ENCODE measurements around the gene NAALADL2.

The NAALADL2 gene

DNA sequence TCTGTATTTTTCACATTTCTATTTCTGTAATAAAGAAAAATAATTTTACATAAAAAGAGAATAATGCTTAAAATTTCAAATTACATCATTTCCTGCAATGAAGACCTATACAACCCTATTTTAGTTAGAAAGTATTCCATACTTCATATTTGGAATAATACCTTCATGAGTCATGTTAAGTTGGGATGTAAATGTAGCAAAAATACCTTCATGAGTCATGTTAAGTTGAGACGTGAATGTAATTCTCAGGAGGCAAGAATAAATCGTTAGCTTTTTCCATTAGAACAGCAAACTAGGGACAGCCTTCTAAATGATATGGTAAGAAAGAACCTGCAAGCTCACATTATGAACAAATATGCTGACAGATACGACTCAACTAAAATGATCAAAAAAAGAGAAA is 91.9 kb downstream of the NAALADL2 start:
- no peak overlapping the region for H3K27ac ChIP-seq
- TF ChIP-seq CTCF (IDR thresholded peaks at IDR 0.05), result no peak
- DNase-seq (ENCODE audit: low spot score), result no peak
- no peak overlapping the region for H3K4me3 ChIP-seq

DNA sequence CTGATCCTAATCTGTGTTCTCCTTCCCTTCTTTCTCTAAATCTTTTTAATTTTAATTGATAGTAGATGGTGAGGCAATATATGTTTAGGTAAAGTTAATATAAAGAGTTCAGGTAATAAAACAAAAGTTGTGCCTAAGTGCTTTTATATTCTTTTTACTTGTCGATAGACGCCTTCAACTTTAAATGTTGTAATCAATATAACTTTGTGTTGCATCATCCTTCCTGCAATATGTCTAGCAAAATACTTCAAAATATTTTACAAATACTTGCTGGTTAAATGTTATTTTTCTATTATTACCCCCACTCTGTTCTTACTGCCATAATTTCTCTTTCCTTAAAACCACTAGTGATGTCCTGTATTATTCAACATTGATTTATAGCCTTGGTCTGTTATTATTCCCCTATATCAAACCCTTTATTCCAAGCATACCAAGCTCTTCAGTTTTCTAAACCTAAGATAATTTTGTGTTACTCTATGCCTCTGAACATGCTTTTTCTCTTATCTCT is 92.4 kb downstream of the NAALADL2 start:
- no peak for DNase-seq (ENCODE audit: low spot score)
- Histone ChIP-seq H3K4me3 (no peak overlapping the region), H3K27ac (no peak overlapping the region)
- TF ChIP-seq CTCF (IDR thresholded peaks at IDR 0.05), result no peak

- DNase-seq (ENCODE audit: low spot score), result no peak
- H3K27ac ChIP-seq, result no peak overlapping the region
- H3K4me3 ChIP-seq, result no peak overlapping the region
- no peak for TF ChIP-seq CTCF (IDR thresholded peaks at IDR 0.05)
Observed at GRCh38 chr3:174953068-174953467, 93.9 kb downstream of the NAALADL2 start.

DNA sequence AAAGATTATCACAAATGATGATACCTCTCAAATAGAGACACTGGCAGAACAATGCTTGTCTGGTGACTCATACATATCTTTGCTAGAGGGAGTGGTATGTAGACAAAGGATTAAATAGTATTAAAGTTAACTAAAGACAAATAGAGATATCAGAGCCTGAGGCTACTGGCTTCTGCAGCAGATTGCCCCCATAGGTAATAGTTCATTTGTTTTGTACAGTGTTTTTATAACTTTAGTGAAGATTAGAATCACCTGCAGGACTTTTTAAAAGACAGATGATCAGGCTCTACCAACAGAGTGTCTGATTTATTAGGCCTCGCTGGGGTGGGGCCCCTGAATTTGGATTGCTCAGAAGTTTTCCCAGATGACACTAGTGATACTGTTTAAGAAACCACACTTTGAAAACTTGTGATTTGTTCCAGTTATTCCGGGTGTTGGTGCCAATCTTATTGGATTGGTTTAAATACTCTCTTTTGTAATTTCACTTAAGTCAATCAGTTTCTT is 96.4 kb downstream of the NAALADL2 start:
- H3K27ac ChIP-seq, result no peak overlapping the region
- no peak overlapping the region for H3K4me3 ChIP-seq
- DNase-seq (ENCODE audit: low spot score), result no peak
- TF ChIP-seq CTCF (IDR thresholded peaks at IDR 0.05), result no peak

GRCh38 chr3:174957081-174957480 is 97.9 kb downstream of the NAALADL2 start:
- H3K27ac ChIP-seq, result peak overlapping the region in 1 of 2 donors; percentile 29
- no peak for TF ChIP-seq CTCF (IDR thresholded peaks at IDR 0.05)
- H3K4me3 ChIP-seq, result no peak overlapping the region
- no peak for DNase-seq (ENCODE audit: low spot score)

DNA sequence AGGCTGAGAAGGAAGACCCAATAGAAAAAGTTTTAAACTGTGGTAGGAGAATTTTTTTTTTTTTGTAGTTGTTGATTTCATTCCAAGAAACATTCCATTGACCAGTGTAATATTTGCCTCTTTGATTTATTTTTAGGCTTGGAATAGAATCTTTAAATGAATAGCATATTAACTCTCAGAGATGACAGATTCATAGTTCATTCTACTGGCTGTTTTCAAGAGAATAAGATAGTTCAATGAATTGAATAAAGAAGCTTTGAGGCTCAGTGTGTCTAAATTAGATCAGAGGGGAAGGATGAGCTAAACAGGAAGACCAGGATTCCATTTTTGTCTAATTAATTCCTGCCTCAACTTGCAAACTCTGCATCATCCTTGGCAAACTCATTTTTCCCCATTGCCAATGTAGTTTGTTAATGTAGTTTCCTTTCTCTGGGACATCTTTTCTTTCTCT is 98.4 kb downstream of the NAALADL2 start:
- no peak for DNase-seq (ENCODE audit: low spot score)
- no peak overlapping the region for H3K27ac ChIP-seq
- no peak for TF ChIP-seq CTCF (IDR thresholded peaks at IDR 0.05)
- no peak overlapping the region for H3K4me3 ChIP-seq

GRCh38 chr3:174958671-174959328 is 99.7 kb downstream of the NAALADL2 start:
- Histone ChIP-seq H3K4me3 (no peak overlapping the region), H3K27ac (no peak overlapping the region)
- no peak for TF ChIP-seq CTCF (IDR thresholded peaks at IDR 0.05)
- no peak for DNase-seq (ENCODE audit: low spot score)
